B cell (primary cell): ENCODE data around the gene ZFPM1. TPM values are rescaled to one million over a fixed set of nuclear protein-coding genes. Genes with fewer than 3 reads are reported as not detected.

Source experiments
- ATAC-seq: fragments of 200-7000 bp; cut with Tn5 transposase; one replicate; pipeline ENCODE4 v1.10.0; 2021; ENCODE audit warnings: low read depth, mild to moderate bottlenecking, moderate number of reproducible peaks, moderate library complexity
- CTCF ChIA-PET: fragments of 350-600 bp; sonication (Branson Sonifier 250); formaldehyde crosslinking; loops from one replicate; lab custom pipeline; 2021; ENCODE audit warnings: antibody characterized with exemption, inconsistent platforms; lab: Charles Lee
- POLR2A ChIA-PET: fragments of 350-600 bp; sonication (Branson Sonifier 250); formaldehyde crosslinking; loops from one replicate; lab custom pipeline; 2021; ENCODE audit warnings: antibody characterized with exemption; lab: Charles Lee
- DNase-seq: peaks from one replicate; pipeline ENCODE4 v3.0.0; 2013
- H2AFZ ChIP-seq: 2 replicates; pipeline ENCODE4 v1.6.1; 2012; ENCODE audit warnings: mild to moderate bottlenecking, low read depth, low read length; ENCODE audit not compliant: insufficient read depth, poor library complexity, severe bottlenecking
- H3K27ac ChIP-seq, 2 donors: 1 replicate in 1 of 2; 2 replicates in 1 of 2; pipeline ENCODE4 v1.5.1; 2012 to 2013; ENCODE audit warnings: low read length in 2 of 2, mild to moderate bottlenecking in 2 of 2, moderate library complexity in 1 of 2
- H3K27me3 ChIP-seq, 4 experiments: fragments of 200-600 bp in 1 of 4; sonication (generic) in 1 of 4; replicated peaks in 1 of 4; 1 replicate in 2 of 4; 2 replicates in 2 of 4; pipeline versions ENCODE4 v1.6.1 to v1.7.0; 2013 to 2016; ENCODE audit warnings: low read length in 3 of 4, mild to moderate bottlenecking in 2 of 4, mixed read lengths in 1 of 4, moderate library complexity in 1 of 4; ENCODE audit not compliant: insufficient read depth in 4 of 4, control insufficient read depth in 3 of 4; ENCODE audit errors: control extremely low read depth in 1 of 4
- H3K36me3 ChIP-seq, 2 experiments: replicated peaks in 1 of 2; 1 replicate in 1 of 2; 2 replicates in 1 of 2; pipeline versions ENCODE4 v1.6.1 to v1.7.1; 2013; ENCODE audit warnings: low read length in 1 of 2; ENCODE audit not compliant: insufficient read depth in 2 of 2, control insufficient read depth in 1 of 2; ENCODE audit errors: control extremely low read depth in 1 of 2, extremely low read depth in 1 of 2
- H3K4me1 ChIP-seq, 2 donors: fragments of 200-600 bp in 1 of 2; sonication (generic) in 1 of 2; 1 replicate in 1 of 2; 2 replicates in 1 of 2; pipeline versions ENCODE4 v1.5.1 to v1.6.1; 2013 to 2017; ENCODE audit warnings: low read length in 2 of 2; ENCODE audit not compliant: control insufficient read depth in 2 of 2, insufficient read depth in 2 of 2
- H3K4me2 ChIP-seq: replicated peaks from 2 replicates; pipeline ENCODE3; 2012; ENCODE audit warnings: mild to moderate bottlenecking, low read depth, low read length; ENCODE audit not compliant: poor library complexity, severe bottlenecking
- H3K4me3 ChIP-seq, 5 experiments: fragments of 200-600 bp in 1 of 5; sonication (generic) in 1 of 5; 1 replicate in 3 of 5; 2 replicates in 2 of 5; pipeline versions ENCODE4 v1.5.1 to v1.7.0; 2011 to 2016; ENCODE audit warnings: low read length in 4 of 5, mild to moderate bottlenecking in 4 of 5, low read depth in 2 of 5, control low read depth in 1 of 5, moderate library complexity in 1 of 5; ENCODE audit not compliant: insufficient read depth in 1 of 5; ENCODE audit errors: control extremely low read depth in 1 of 5, extremely low read depth in 1 of 5
- H3K79me2 ChIP-seq: fragments of 200-600 bp; sonication (generic); one replicate; pipeline ENCODE4 v1.6.0; 2016; ENCODE audit warnings: low read length; ENCODE audit not compliant: control insufficient read depth, insufficient read depth
- H3K9ac ChIP-seq: fragments of 200-600 bp; sonication (generic); 2 replicates; pipeline ENCODE4 v1.6.1; 2017; ENCODE audit warnings: mild to moderate bottlenecking, low read length, moderate library complexity
- H3K9me3 ChIP-seq, 3 donors: one replicate each; pipeline versions ENCODE4 v1.6.1 to v1.7.1; 2013; ENCODE audit warnings: low read length in 2 of 3; ENCODE audit not compliant: control insufficient read depth in 2 of 3, insufficient read depth in 1 of 3; ENCODE audit errors: control extremely low read depth in 1 of 3
- H4K20me1 ChIP-seq: 2 replicates; pipeline ENCODE4 v1.6.0; 2012; ENCODE audit warnings: mild to moderate bottlenecking, low read length; ENCODE audit not compliant: insufficient read depth, control insufficient read depth, poor library complexity, severe bottlenecking
- H3K27ac Mint-ChIP-seq: one replicate; pipeline ENCODE4 v1.8.0; 2021; ENCODE audit warnings: mixed read lengths
- H3K27me3 Mint-ChIP-seq: one replicate; pipeline ENCODE4 v1.8.0; 2021; ENCODE audit warnings: mixed read lengths
- H3K4me1 Mint-ChIP-seq: one replicate; pipeline ENCODE4 v1.8.0; 2021; ENCODE audit warnings: mixed read lengths
- H3K4me3 Mint-ChIP-seq: one replicate; pipeline ENCODE4 v1.8.0; 2021; ENCODE audit warnings: mixed read lengths
- H3K9me3 Mint-ChIP-seq: one replicate; pipeline ENCODE4 v1.8.0; 2022; ENCODE audit warnings: mixed read lengths; ENCODE audit not compliant: insufficient read depth
- CTCF ChIP-seq: fragments of 200-600 bp; IDR thresholded peaks from one replicate; pipeline ENCODE4 v1.8.0; 2022; ENCODE audit warnings: antibody characterized with exemption, mild to moderate bottlenecking
- EZH2 ChIP-seq: IDR thresholded peaks from 2 replicates; pipeline ENCODE4 v1.6.1; 2012; ENCODE audit warnings: borderline replicate concordance, low read depth, mild to moderate bottlenecking, moderate library complexity, low read length; ENCODE audit not compliant: insufficient read depth, poor library complexity, severe bottlenecking
- WGBS: methylation state at CpG from one replicate; pipeline ENCODE4 v1.1.5; 2013; ENCODE audit warnings: missing lambda C conversion rate; ENCODE audit not compliant: insufficient coverage; 5-methylcytosine and 5-hydroxymethylcytosine counted together
- intact Hi-C: fragments of 100-400 bp; cut with micrococcal nuclease; formaldehyde crosslinking; loops from one replicate; pipeline ENCODE4 v1.10.0; 2022
- polyA plus RNA-seq: library from polyadenylated mRNA; depleted of rRNA; stranded (reverse); fragments of >200 nt; gene quantifications from 2 replicates; pipeline ENCODE4 v1.2.3, GENCODE V29; 2012
- total RNA-seq, 2 donors: library from RNA; stranded (reverse); fragments of 120-200 nt in 1 of 2; gene quantifications; 1 replicate in 1 of 2; 2 replicates in 1 of 2; pipeline versions ENCODE4 v1.2.3 to v1.2.4, GENCODE V29; 2013 to 2022

ZFPM1 gene
- total and polyA plus RNA-seq, 2 donors (not counting 1 experiment from before 2014, with no cell fraction given) = 4.3 to 34.6 TPM

DNA sequence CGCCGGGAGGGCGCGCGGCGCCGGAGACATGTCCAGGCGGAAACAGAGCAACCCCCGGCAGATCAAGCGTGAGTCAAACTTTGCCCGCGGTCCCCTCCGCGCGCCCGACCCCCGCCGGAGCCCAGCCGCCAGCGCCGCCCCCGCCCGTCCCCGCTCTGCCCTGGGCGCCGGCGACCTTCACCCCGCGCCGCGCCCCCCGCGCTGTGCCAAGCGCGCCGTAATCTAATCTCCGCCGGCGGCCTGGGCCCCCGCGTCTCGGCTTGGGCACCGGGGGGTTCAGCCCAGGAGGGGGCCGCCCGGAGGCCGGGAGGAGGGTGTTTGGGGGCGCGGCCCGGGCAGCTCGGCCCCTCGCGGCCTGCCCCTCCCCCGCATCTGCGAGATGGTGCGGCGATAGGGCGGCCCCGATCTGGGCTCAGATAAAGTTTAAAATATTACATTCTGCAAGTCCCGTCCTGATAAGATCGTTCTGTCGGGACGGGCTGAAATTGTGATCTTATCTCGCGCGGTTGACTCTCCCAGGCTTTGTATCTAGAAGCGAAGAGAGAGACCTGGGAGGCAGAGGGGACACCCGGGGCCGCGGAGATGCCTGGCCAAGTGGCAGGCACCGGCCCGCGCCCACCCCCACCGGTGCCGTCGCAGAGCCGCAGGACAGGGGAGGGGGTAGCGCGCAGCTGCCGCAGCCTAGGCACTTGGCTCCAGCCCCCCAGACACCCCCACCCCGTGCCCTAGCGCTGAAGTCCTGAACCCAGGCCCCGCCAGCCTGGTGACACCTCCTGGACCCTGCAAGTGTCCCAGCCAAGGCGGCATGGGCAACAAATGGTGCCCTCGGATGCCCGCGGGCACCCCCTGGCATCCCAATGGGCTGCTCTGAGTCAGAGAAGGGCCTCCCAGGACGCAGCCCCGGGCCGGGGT, 787 bp downstream of the ZFPM1 start:
- peaks cover 43 to 58% of the 10 kb centered on the region in 2 donors for H3K4me1 ChIP-seq
- no peak for ATAC-seq
- peaks cover 0 to 11% (median 0%) of the 10 kb centered on the region in 4 experiments for H3K27me3 ChIP-seq

More for the DNA sequence above, 787 bp downstream of the ZFPM1 start:
- peaks cover 49% of the 10 kb centered on the region for H3K4me1 Mint-ChIP-seq
- peak overlapping the region; percentile 18 to 62 for H3K27ac ChIP-seq
- H3K9me3 Mint-ChIP-seq = no peaks in the 10 kb centered on the region
- peak overlapping the region; percentile 99 for H3K4me2 ChIP-seq
- TF ChIP-seq CTCF = no peak
- TF ChIP-seq EZH2 = no peak
- H3K9ac ChIP-seq = peak overlapping the region; percentile 64
- intact Hi-C loops = loop anchor here (1.0 to 10.0 kb wide), 5 partner anchors 116 to 763 kb away; partner anchors contain the start of genes BANP, PIEZO1, ZC3H18 and ZNF778
- peaks cover 46% of the 10 kb centered on the region for H3K79me2 ChIP-seq
- ChIA-PET CTCF (interaction anchor here (0.6 to 1.6 kb wide), 2 partner anchors 16 to 106 kb away, joined by 3 to 4 read pairs; no protein-coding TSS in a partner anchor), POLR2A (interaction anchor here (1.6 to 1.8 kb wide), 3 partner anchors 10 to 26 kb away, joined by 6 to 7 read pairs (median 7); no protein-coding TSS in a partner anchor)
- peaks cover 38% of the 10 kb centered on the region for H4K20me1 ChIP-seq
- H3K4me3 ChIP-seq = peak overlapping the region; percentile 30 to 72 (median 61)
- peaks cover 0 to 14% (median 0%) of the 10 kb centered on the region in 3 donors for H3K9me3 ChIP-seq
- H3K27me3 Mint-ChIP-seq = no peaks in the 10 kb centered on the region
- peak overlapping the region; percentile 76 for H2AFZ ChIP-seq
- DNase-seq = peak; percentile 52
- peak overlapping the region; percentile 92 for H3K27ac Mint-ChIP-seq
- H3K36me3 ChIP-seq = no peaks in the 10 kb centered on the region
- 1% methylated on average over 89 of the region's 89 CpGs for WGBS
- peak overlapping the region; percentile 94 for H3K4me3 Mint-ChIP-seq
